Measurements from ENCODE around the gene AGAP4.
"Not testable (repeated sequence)": the region's sequence is repeated elsewhere in the genome, so short reads cannot be mapped to it uniquely, and the experiment has no call there.

Gene AGAP4

DNA sequence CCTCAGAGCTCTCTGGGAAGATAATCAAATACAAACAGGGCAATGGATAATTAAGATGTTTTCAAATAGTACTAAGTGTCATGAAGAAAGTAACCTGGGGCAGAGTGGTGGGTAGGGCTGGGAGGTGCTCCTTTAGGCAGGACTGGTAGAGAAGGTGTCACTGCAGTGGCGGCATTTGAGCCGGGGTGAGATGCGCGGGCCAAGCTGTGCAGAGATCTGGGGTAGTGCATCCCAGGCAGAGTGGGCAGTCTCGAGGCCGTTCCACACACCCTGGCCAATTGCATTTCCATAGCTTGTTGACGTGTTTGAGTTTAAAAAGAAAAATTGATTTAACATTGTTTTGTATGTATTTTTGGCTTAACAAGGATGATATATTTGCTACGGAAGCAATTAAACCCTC lies 57.3 kb downstream of the AGAP4 start:
- not testable (repeated sequence) for DNase-seq

DNA sequence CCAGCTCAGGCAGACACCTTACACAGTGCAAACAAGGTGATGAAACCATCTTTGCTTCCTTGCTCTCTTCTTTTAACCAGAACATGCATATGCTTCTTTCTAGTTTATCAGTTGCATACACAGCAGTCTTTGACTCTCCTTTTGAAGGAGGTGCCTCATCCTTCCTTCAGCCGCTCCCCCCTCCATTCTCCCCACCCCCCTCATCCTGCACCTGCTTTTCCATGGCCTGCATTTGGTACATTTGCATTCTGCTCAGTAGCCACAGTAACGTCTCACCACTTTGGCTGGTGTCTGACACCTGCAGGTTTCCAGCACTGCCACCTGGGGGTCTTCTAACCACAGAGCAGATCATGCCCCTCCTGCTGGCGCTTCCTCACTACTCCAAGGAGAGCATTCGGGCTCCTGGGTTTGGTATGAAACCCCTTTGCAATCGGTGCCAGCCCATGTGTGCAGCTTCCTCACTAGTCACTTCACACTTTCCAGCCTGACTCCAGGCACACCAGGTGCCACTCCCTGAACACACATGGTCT lies 60.0 kb downstream of the AGAP4 start:
- not testable (repeated sequence) for DNase-seq

DNA sequence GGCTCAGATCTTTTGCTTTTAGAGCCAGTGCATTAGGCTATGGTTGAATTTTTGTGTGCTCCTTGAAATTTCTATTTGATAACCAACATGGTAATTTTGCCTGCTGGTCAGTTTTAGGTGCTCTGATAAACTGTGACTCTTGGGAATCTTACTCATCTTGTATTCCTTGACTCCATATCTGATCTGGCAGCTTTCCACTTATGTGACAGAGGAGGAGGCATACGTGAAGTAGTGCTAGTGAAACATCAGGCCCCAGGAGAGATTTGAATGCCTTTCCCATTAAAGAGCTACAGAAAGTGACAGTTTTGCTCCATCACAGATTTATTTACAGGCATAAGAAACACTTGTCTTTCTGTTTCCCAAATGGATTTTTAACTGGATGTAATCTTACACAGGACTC lies 61.1 kb downstream of the AGAP4 start:
- not testable (repeated sequence) for DNase-seq

Measured in RPMI8226 (cell line).